Myocyte (in vitro differentiated cells): Measurements from ENCODE around the gene ENPEP. TPM values are rescaled to one million over a fixed set of nuclear protein-coding genes. Genes with fewer than 3 reads are reported as not detected.
A peak's percentile ranks its signal among the peaks of the same experiment; 100 is the strongest.
"Not testable (repeated sequence)": the region's sequence is repeated elsewhere in the genome, so short reads cannot be mapped to it uniquely, and the experiment has no call there.

Experiments used
- DNase-seq: peaks from one replicate; pipeline ENCODE4 v3.0.0-alpha.2; 2012; ENCODE audit warnings: low read depth
- total RNA-seq: library from RNA; depleted of rRNA; stranded (reverse); fragments of >200 nt; gene quantifications from 2 replicates; pipeline ENCODE4 v1.2.3, GENCODE V29; 2014

ENPEP gene
- total RNA-seq, 1 donor from 2014 or later = 3.1 TPM

DNA sequence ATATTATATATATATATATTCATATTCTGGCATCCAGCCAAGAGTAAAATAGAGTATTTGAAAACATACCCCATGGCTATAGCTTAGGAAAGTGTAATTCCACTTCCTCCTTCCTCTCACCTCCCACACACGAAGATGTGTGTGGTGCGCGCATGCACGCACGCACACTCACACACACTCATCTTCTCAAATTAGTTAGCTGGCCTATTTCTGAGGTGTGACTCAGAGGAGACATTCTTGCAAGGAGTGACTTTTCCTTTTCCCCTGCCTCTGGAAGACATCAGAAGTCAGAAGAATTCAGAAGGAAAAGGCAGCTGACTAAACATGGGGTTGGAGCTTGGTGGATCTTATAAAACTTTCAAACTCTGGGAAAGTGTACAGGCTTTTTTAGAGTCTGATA, 8.8 kb downstream of the ENPEP start:
- peak; percentile 83 for DNase-seq

DNA sequence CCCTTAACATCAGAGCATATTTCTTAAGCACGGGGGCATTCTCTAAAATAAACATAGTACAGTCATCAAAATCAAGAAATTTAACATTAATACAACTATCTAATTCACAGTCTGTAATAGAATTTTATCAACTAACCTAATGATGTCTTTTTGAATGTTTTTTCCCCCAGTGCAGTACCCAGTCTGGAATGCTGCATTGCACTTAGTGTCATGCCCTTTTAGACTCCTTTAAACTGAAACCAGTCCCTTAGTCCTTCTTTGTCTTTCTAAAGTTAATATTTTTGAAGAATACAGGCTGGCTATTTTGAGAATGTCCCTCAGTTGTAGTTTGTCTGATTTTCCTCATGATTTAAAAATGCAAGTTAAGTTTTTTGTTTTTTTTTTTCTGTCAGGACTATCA, 9.5 kb downstream of the ENPEP start:
- no peak for DNase-seq

GRCh38 chr4:110486256-110486655, 10.3 kb downstream of the ENPEP start:
- DNase-seq = no peak

DNA sequence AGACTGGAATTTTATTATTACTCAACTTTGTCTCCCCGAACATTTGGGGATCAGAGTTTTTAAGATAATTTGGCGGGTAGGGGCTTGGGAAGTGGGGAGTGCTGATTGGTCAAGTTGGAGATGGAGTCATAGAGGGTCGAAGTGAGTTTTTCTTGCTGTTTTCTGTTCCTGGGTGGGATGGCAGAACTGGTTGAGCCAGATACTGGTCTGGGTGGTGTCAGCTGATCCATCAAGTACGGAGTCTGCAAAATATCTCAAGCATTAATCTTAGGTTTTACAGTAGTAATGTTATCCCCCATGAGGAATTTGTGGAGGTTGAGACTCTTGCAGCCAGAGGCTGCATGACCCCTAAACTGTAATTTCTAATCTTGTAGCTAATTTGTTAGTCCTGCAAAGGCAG, 10.9 kb downstream of the ENPEP start:
- DNase-seq = not testable (repeated sequence)

DNA sequence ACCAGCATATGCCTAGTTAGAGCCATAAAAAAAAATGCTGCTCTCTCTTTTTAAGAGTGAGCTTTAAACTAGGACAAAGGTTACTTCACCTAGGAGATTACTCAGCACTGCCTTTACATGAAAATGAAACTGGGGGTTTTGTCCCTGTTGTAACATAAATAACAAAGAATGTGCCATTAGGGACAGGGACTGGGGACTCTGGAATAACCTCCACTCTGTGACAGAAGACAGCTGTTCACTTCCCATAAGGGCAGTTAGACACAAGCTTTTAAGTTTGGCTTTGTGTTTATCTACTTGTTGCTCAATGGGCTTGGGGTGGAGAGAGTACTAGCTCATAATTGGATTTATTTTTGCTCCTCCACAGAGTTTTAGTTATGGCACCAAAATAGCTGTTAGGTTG, 11.9 kb downstream of the ENPEP start:
- peak; percentile 28 for DNase-seq

- DNase-seq = no peak
Observed at GRCh38 chr4:110489901-110490508, 14.1 kb downstream of the ENPEP start.

- no peak for DNase-seq
Observed at GRCh38 chr4:110492522-110492921, 16.6 kb downstream of the ENPEP start.

- no peak for DNase-seq
Observed at GRCh38 chr4:110493520-110493919, 17.6 kb downstream of the ENPEP start.

GRCh38 chr4:110498420-110498819, 22.5 kb downstream of the ENPEP start:
- DNase-seq = no peak

DNA sequence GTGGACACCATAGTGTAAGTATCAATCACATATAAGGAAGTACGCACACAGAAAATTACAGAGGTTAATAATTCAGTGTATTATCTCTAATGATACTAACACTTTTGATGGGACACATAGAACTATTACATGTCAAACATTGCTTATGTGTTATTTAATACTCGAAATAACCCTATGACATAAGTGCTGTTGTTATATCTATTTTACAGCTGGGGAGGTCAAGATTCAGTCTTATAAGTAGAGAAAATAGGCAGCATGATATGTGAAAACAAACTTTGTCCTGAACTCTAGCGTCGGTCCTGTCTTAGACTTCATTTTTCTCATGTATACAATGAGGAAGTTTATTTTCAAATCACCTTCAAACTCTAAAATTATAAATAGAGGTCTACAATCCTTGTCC, 23.2 kb downstream of the ENPEP start:
- DNase-seq = no peak

DNA sequence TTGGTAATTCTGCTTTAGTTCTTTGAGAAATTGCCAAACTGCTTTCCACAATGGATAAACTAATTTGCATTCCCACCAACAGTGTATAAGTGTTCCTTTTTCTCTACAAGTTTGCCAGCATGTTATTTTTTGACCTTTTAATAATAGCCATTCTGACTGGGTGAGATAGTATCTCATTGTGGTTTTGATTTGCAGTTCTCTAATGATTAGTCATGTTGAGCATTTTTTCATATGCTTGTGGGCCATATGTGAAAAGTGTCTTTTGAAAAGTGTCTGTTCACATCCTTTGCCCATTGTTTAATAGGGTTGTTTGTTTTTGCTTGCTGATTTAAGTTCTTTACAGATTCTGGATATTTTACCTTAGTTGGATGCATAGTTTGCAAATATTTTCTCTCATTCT, 25.9 kb downstream of the ENPEP start:
- peak; percentile 19 for DNase-seq

DNA sequence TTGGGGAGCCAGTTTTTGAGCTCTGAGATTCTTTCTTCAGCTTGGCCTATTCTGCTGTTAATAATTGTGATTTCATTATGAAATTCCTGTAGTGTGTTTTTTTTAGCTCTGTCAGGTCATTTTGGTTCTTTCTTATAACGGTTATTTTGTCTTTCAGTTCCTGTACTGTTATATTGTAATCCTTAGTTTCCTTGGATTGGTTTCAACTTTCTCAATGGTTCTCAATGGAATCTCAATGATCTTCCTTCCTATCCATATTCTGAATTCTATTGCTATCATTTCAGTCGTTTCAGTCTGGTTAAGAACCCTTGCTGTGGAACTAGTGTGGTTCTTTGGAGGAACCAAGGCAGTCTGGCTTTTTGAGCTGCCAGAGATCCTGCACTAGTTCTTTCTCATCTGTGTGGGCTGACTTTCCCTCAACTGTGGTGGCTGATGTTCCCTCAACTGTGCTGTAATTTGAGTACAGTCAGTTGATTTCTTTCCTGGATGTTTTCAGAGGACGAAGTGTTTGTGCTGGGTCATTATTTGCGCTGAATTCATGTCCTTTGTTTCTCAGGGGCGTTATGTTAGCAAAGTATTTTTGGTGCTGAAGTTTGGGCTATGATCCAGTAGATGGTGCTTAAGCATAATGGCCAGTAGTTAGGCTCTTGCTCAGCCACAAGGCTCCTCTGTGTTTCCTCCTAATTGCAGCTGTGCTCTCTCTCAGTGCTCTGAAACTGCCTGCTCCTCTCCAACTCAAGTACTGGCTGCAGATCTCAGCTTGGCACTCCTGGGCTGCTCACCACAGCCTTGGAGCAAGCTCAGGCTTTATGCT, 27.5 kb downstream of the ENPEP start:
- peak; percentile 64 for DNase-seq

GRCh38 chr4:110504084-110504435, 28.1 kb downstream of the ENPEP start:
- DNase-seq = no peak

DNA sequence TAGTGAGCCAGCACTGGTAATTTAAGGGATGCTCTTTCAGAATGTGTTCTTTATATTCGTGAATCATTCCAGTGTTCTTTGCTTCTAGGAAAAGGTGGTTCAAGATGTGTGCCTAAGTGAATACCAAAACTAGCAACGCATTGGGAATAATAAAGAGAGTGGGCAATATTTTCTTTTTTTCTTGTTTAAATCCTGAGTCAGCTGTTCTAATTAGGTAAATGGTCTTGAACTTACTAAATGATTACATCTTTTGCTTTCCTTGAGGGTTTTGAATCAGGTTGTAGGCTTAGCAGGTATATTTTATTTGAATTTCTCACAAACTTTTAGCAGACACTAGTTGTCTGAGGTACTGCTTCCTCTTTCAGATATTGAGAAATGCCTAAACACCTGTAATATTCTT, 29.5 kb downstream of the ENPEP start:
- DNase-seq = no peak

DNA sequence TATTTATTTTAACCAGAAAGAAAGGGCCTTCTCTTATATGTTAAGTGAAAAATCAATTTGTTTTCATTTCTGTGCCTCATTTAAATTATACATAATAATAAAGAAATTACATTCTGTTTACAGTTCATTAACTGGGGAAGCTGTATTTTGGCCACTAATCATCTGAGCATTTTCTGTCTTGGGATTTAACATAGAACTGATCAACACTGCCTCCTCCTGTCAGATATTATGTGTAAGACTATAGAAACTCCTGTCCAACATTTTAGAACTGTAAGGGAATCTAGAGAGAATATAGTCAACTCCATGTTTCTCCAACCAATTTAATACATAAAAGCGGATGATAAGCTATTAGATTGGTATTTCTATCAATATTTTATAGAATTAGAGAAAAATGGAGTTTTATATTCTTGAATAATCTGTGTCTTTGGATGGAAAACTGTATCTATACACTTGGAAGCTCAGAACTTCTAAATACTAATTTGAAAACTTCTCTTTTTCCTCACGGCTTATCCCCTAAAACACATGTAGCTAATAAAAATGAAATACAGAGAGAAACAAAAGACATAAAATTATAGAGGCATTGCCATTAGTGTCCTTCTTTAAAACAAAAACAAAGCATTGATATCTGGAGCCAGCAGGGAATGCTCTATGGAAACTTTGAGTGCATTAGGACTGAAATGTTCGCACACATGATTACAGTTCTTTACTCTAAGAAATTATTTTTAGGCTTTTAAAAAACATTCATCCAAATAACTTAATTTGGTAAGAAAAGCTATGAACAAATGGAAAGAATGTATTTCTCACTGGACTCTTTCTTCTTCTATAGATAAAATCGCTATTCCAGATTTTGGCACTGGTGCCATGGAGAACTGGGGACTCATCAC, 33.1 kb downstream of the ENPEP start:
- peak; percentile 62 for DNase-seq

- no peak for DNase-seq
Observed at GRCh38 chr4:110510277-110510676, 34.3 kb downstream of the ENPEP start.

GRCh38 chr4:110510955-110511544, 35.1 kb downstream of the ENPEP start:
- DNase-seq = peak; percentile 69

DNA sequence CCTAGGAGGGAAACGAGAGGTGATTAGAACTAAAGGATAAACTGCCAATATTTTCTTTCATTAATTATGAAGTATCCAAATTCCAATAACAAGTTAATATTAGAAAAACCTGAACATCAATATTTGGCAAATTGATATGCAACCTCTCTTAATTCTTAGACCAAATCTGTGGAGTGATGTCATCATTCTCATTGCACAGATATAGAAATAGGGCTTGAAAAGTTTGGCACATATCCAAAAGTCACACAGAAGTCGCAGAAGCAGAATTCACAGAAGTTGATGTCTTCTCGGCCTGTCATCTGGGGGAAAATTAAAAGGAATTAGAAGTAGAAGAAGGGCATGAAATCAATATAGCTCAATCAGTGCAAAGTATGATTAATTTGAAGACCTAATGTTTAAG, 36.9 kb downstream of the ENPEP start:
- DNase-seq = no peak

DNA sequence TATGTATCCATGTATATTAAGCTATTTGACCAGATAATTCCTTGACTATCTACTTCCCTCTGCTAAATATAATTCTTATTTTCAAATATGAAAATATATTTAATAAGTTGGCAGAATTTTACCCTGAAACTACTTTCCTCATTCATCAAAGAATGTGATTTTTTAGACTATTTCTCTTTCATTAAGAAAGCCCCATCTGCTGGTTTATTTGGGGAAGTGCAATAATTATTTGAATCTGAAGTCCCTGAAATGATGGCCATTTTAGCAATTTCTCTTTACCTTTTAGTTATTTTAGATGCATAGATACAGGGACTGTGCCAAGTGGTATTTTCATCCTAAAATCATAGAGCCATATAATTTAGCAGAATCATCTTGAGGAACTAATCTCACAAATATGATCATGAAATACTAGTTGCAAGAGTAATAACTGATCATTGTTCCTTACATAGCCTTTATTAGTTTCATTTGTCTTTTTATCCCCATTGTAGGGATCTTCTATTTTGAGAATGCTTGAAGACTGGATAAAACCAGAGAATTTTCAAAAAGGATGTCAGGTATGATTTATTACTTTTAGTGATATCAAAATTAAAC, 39.0 kb downstream of the ENPEP start:
- peak; percentile 55 for DNase-seq

DNA sequence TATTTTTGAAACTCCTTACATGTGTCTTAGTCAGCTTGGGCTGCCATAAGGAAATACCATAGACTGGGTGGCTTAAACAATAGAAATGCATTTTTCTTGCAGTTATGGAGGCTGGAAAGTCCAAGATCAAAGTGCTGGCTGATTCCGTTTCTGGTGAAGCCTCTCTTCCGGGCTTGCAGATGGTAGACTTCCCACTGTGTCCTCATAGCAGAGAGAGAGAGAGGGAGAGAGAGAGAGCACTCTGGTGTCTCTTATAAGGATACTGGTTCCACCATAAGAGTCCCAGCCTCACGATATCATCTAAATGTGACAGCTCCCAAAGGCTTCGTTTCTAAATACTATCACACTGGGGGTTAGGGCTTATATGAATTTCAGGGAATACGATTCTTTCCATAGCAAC, 39.7 kb downstream of the ENPEP start:
- no peak for DNase-seq
